NK-92 (cell line): ENCODE data around the gene CRY1.

Experiments used
- DNase-seq: peaks from one replicate; lab custom pipeline; 2025; ENCODE audit not compliant: unreplicated experiment; lab: John Stamatoyannopoulos, UW

Gene CRY1

DNA sequence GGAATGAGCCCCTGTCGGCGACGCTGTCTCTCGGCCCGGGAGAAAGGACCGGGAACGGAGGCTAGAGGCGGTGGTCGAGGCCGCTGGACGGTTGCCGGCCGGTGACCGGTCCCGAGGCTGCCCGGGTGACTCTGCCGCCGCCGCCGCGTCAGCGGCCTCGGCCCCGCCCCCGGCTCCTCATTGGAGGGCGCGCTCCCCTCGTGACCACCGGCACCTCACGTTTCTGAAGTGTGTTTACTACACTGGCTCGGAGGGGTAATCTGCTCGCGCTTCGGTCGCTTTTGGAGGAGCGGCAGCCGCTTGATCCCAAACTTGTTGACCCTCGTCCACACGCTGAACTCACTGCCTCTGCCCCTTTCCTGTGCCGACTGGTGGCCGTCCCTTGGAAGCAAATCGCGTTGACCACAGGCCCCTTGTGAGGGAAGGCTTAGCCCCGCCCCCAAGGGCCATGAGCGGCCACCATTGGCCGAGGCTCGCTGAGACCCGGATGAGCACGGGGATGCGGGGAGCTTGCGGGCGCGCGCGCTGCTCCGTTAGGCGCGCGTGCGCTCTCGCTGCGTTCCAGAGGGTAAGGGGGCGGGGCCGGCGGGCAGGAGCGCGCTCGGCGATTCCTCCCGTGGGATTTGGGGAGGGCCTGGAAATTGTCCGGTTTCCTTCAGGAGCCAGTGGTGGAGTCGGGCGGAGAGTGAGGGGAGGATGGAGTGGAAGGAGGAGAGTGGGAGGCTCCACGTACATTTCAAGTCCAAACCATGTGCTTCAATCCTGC lies at the start of gene CRY1:
Gene CRY1 (minus strand): TSS at position 133 of the 766 bp plus-strand sequence. CDS start 588 bp downstream, outside the sequence.
- peak; percentile 35 for DNase-seq

DNA sequence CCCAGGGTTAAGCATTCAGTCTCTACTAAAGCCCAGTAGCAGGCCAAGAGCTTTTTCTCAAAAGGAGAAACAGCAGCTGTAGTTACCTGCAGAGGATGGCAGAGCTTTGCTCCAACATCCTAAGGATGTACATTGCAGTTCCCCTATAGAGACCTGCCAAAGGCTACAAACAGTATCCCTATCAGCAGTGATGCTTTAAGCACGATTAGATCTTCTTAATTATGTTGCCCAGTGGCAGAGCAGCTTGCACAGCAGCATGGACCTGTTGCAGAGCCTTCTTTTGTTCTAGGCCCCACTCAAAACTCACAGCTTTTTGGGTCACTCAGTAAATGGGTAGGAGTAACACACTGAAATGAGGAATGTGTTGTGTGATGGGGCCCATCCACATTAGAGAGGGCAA lies 46.4 kb upstream of the CRY1 start:
- DNase-seq: no peak

DNA sequence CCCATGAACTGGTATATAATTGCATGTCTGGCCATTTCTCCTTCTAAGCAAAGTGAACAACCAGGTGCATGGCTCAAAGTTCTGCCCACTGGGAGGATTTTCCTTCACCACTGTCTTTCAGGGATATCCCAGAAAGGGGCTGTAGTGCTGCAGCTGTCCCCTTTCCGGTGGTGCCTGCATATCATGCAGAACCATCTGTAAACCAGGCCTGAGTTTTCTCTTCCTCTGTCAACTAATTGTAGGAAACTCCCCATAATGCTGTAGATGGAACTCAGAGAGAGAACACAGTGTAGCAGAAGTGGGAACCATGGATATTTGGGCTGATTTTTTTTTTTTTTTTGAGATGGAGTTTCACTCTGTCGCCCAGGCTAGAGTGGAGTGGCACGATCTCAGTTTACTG lies 45.6 kb upstream of the CRY1 start:
- no peak for DNase-seq

DNA sequence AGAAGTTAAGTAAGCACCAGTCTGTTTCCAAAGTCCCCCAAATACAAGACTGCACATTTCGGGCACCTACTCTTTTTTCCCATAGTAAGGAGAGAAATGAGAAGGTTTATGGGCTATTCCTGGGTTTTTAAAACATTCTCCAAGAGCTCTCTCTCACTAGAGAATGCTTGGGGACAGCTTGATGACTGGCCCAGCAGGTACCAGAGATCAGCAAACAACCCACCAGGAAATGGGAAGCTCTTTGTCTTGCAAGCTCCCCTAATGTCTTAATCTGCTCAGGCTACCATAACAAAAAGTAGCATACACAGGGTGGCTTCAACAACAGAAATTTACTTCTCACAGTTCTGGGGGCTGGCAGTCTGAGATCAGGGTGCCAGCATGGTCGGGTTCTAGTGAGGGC lies 41.8 kb upstream of the CRY1 start:
- DNase-seq: no peak

DNA sequence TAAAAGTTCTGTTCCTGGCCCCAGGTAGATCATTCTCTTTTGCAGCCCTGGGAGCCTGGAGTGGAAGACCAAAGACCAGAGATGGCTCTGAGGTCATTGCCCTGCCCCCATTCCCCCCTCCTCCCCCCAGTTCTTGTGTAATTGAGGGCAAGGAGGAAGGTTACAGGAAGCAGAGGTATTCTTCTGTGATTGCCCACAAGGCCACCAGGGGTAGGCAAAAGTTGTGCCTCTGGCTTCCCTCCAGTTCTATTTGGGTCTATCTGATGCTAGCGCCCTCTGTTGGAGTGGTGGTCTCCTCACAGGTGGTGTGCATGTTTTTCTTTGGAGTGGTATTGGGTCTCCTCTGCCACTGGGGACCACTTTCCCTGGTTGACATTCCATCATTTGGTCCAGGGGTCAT lies 41.2 kb upstream of the CRY1 start:
- DNase-seq: no peak

DNA sequence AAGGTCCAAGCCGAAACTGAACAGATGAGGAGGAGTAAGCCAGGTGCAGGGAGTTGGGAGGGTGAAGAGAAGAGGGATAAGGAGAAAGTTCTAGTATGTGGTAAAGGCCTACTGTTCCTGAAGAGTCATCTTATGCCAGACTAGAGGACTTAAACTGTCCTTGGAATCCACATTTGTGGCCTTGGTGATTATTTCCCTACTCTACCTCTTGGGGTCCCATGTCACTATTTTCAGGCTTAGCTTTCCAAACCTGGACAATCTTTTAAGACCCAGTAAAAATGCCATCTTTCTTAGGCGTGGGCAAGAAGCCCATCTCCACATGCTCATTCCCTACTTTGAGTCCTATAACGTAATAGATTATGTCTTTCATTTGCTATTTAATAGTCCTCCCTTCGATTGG lies 40.1 kb upstream of the CRY1 start:
- DNase-seq: no peak

DNA sequence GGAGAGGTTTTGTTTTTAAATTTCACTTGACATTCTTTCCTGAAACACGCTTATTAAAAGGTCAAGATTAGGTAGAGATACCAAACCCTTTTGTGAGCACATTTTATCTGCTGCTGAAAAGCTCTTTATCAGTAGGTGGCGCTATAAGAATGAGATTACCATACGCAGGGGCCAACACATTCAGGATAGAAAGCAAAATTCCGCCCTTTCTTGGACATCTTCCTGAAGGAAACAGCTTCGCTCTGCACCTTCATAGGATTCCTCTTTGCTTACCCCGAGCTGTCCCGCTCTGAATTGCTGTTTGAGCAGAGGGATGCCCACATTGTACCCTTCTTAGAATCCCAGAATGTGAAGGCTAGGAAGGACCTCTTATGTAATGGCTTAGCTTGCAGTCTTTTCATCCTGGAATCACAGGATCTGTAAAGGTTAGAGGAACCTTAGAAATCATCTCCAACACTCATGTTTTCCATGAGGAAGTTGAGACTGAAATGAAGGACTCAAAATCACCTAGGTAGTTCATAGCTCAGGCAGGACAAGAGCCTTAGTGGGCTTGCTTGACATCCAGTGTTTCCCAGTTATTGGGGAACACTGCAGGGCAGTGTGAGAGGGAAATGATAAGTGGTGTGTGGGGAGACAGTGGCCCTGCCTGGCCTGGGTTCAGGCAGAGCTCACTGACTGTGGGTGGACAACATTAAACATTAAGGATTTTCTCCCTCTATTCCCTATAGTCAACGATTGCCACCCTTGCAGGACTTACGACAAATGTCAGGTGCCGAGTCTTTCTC lies 38.7 kb upstream of the CRY1 start:
- no peak for DNase-seq

DNA sequence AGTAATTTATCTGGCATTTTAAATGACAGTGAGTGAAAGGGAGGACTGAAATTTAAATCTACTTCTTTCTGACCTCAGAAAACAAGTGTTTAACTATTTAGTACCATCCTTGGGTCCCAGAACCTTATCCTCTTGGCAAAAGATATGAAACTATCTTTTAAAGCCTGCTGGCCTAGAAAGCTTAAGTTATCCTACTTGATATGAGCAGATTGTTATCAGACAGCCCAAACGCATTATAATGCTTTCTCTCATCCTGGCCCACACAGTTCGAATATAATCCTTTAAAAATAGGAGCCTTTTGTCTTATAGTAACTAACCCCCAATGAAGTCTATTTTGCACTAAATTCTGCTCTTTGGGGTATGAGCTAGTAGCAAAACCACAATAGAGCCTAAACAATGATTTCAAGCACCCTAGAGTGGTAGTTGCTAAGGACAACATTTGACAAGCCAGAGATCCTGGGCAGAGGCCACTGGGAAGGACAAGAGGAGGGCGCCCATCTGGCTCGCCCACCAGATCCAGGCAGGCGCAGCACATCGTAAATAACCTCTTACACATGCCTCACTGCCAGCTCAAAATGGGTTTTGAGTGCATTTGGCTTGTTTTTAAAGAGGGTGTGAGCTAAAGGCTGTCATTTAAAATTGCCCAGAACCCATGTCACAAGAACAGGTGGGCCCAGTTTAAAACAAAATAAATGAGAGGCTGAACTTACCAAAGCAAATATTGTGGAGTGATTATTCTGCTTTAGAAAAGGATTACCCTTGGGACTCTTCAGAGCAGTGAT lies 37.7 kb upstream of the CRY1 start:
- DNase-seq: no peak

DNA sequence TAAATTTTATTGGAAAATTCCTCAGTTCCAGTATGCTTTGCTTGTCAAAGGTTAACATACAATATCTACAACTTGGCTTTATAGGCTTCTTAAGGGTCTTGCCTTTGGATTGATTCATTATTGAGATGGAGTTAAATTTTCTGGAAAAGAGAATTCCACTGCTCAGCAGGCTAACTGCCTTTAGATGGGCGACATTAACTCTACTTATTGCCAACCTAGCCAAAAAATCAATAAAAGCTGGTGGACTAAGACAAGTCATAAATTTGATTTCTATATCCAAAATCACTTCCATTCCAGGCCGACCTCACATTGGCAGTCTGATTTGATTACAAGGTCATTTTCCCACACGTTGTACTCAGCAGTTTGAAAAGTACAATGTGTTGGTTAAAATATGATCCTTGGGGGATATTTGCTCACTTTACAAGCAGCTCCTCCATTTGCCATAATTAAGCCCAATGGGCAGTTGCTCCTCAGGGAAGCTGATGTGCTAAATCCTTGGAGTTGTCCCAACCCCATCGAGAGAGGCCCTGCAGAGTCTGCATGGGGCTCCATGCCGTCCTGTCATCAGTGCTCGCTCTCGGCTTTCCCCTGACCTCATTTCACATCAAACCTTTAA lies 36.1 kb upstream of the CRY1 start:
- DNase-seq: no peak

DNA sequence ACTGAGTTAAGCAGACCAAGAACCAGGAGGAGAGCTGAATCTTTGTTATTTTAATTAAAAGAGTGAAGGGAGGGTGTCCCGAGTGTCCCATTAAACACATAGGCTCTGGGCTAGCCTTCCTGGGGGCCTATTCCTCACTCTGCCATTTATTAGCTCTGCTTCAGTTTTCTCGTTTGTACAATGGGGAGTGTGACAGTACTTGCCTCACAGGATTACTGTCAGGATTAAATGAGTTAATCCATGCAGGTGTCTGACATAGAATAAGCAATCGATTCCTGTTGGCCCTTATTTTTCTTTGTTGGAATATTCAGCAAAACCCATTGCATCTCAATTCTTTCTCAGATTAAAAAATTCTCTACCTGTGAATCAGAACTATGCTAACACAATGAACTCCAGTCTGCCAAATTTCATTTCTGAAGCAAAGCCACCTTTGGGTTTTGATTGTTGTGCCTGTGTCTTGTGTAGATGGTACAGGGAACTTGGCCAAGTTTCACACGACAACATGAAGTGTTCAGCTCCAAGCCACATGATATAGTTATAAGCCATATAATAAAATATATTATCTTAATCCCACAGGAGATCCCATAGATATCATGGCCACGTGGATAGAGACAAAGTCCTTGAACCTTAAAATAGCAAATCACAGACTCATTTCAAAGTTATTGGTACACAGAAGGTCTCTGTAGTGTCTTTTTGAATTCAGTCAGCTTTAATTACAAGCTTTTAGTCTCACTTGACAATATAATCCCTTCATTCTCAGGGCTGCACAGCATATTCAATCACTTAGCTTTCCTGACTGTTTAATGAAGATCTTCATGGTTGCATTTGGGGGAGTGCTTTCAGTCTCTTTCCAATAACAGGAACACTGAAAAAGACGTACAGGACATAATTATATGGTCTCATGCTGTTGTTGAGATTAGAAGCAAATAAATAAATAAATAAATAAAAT lies 34.4 kb upstream of the CRY1 start:
- DNase-seq: no peak

DNA sequence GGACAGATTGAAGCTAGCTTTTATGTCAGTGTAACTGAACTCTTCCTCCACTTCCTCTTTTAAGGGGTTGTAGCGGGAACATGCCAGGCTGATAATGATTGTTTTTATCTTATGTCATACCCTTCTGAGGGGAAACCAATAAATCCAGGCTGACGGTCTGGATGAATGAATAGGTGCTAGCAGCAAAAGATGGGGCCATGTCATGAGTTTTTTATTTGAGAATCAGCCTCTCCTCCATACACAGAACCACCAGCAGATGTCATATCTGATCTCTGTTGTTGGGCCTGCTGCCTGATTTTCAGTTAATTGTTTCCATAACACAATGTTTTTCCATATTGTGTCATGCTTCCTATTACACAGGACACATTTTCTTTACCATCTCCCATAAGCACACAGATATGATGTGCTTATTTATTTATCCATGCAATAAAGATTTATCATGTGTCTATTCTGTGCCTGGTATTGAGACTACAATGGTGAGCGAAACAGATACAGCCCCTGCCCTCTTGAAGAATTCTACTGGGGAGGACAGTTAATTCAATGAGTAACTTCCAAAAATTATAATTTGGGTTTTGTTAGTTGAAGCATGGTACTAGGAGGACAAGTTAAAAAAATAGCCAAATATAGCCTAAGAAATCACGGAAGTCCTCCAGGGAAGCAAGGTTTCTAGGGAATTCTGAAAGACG lies 33.6 kb upstream of the CRY1 start:
- no peak for DNase-seq

DNA sequence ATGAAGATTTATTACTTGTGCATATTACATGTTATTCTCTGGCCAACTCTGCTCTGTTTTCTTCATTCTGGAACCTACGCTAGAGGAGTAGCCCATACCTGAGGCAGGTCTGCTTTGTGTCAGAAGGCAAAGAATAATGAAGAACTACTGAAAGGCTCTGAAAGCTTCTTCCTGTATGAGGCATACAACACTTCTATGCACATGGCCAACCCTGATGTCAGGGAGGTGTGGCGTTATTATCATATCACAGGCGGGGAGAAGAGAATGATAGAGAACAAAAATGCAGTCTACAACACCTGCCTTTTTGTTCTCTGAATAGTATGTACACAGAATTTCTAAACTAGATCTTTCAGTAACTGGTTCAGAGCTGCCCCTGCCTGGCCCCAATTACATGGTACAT lies 32.5 kb upstream of the CRY1 start:
- no peak for DNase-seq

DNA sequence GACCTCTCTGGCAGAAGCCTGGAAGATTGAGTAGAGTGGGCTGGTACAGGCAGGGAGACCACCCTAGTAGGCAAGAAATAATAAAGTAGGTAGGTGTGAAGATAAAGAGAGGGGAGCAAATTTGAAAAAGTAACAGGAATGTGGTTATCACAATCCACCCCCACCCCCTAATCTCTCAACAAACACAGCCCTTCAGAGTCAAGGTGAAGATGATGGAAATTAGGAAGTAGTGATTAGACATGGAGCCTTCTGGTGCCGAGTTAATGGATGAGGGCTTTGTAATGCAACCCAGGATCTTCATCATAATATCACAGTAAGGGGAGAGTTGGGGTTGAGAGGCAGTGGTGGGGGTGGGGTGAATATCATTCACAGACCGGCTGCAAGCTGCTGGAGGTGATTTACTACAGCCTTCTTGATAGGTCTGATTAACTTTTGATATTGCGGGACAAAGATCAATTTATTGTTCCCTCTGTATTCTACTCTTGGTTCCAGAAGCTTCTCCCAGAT lies 29.2 kb upstream of the CRY1 start:
- no peak for DNase-seq

DNA sequence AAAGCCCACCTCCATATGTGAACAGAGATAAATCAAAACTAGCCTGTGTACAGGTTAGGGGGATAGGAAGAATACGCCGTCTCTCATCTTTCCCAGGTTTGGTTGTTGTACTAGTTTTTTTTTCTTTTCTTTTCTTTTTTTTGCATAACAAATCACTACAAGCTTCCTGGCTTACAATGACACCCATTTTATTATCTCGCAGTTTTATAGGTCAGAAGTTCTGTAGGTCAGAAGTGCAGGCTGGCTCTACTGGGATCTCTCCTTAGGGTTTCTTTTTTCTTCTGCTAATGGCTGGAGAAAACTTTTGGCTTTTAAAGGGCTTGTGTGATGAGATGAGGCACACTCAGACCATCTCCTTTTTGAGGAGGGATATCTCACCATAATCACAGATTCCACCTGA lies 25.7 kb upstream of the CRY1 start:
- no peak for DNase-seq

DNA sequence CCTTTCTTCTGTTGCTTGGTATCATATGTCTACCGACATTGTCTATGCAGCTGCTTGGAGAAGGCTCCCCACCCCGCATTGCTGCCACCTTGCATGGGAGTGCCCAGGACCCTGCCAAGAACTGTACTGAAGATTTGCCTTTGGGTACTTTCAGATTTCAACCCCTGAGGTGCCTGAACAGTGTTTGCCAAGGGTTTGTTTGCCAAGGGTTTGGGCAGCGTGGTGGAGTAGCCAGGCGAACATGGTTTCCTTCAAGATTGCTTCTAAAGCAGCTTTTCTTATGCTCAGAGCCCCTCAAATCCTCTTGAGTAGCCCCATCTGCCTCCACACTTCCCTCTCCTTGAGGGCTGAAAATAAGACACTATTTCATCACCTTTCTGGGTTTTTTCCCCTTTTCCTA lies 25.3 kb upstream of the CRY1 start:
- no peak for DNase-seq

DNA sequence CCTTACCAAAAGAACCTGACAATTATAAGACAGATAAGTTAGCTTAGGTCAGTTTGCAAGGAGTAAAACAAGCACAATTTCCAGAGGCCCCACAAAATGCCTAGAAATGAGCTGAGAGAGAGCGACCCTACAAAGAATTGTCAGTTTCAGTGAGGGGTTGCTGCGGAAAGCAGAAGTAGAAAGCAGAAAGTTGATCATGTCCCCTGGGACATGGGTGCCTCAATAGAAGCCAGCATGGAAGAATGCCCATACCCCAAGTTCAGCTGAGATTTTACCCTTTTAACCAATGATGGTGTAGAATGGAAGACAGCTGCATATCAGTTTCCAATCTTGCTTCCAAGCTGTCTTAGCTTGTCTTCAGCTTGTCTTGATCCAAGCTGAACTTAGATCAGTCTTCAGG lies 21.8 kb upstream of the CRY1 start:
- no peak for DNase-seq

DNA sequence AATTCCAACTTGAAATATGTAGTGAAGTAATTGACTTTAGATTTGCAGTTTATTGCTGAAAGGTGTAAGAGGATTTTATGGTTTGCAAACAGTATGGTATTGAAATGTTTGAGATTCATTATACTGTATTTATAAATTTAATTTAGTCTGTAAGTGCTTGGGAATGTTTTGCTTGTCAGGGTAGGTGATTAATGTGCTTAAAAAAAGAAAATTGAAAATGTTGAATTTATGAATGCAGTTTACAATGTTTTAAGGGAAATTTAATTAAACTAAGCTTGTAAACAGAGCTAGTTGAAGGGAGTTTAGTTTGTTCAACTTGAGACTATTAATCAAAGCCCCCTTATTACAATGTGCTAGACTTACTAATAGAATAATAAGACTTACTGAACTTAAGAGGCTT lies 18.0 kb upstream of the CRY1 start:
- no peak for DNase-seq

DNA sequence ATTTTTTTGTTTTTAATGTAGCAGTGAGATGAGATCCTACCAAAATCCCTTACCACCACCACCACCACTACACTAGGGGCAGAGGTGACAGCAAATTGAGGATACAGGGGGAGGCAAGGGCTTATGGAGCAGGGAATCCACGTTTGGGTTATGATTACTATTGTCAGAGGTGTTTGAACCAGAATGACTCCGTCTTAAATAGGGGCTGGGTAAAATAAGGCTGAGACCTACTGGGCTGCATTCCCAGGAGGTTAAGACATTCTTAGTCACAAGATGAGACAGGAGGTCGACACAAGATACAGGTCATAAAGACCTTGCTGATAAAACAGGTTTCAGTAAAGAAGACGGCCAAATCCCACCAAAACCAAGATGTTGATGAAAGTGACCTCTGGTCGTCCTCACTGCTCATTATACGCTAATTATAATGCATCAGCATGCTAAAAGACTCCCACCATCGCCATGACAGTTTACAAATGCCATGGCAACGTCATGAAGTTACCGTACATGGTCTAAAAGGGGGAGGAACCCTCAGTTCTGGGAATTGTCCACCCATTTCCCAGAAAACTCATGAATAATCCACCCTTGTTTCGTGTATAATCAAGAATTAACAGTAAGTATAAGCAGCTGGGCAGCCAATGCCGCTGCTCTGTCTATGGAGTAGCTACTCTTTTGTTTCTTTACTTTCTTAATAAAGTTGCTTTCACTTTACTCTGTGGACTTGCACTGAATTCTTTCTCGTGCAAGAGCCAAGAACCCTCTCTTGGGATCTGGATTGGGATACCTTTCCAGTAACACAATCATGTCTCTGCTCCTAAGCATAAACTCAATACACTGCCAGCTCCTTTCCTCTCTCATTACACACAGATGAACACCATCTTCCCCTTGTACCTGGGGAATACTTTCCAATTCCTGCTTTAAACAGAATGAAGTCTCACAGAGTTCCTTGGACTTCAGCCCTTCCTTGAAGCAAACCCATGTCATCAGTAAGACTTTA lies 16.7 kb upstream of the CRY1 start:
- DNase-seq: no peak
